Inferior parietal cortex (tissue), 1 donor: ENCODE measurements around the gene CHSY3.

ENCODE experiments used
- DNase-seq: peaks from one replicate; pipeline ENCODE4 v3.0.0-alpha.2; 2016; ENCODE audit errors: extremely low spot score

Gene CHSY3

GRCh38 chr5:129945774-129946270, 41.6 kb downstream of the CHSY3 start:
- no peak for DNase-seq

DNA sequence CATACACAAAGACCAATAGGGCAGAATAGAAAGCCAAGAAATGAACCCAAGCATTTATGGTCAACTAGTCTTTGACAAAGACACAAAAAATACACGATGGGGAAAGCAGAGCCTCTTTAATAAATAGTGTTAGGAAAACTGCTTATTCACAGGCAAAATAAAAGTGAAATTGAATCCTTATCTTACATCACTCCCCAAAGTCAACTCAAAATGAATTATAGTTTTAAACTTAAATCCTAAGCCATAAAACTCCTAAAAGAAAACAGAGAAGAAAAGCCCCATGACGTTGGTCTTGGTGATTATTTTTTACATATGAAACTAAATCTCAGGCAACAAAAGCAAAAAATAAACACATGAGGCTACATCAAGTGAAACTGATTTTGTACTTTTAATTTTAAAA, 46.8 kb downstream of the CHSY3 start:
- no peak for DNase-seq

DNA sequence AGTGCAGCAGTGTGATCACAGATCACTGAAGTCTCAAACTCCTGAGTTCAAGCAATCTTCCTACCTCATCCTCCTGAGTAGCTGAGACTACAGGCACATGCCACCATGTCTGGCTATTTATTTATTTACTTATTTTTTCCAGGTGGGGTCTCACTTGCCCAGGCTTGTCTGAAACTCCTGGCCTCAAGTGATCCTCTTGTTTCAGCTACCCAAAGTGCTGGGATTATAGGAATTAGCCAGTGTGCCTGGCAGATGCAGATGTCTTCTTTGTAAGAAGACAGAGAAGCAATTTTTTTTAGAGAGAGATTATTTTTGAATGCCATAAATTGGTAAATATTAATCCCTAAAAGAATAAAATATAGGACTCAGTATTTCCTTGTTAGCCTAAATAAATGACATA, 54.3 kb downstream of the CHSY3 start:
- no peak for DNase-seq

GRCh38 chr5:129960831-129961230, 56.6 kb downstream of the CHSY3 start:
- no peak for DNase-seq

GRCh38 chr5:129962506-129962905, 58.2 kb downstream of the CHSY3 start:
- no peak for DNase-seq

GRCh38 chr5:129963359-129963758, 59.1 kb downstream of the CHSY3 start:
- DNase-seq, result peak; percentile 67

GRCh38 chr5:129966071-129966470, 61.8 kb downstream of the CHSY3 start:
- DNase-seq, result no peak

DNA sequence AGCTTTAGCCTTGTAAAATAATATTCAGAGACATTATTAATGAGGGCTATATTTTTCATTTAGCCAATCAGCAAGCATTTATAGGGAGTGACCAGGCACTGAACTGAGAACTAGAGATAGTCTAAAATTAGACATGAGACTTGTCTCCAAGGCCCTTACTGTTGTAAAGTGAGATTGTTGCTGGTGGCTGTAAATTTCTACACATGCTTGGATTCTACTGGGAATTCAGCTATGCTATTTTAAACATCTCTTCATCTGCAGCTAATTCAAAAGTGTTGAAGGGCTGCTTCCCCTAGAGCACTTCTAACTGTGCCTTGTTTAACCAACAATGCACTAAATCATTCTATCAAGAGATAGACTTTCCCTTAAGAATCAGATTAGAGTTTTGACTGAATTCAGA, 67.4 kb downstream of the CHSY3 start:
- no peak for DNase-seq

- DNase-seq, result no peak
Measured at GRCh38 chr5:129972465-129973141, 68.3 kb downstream of the CHSY3 start.

DNA sequence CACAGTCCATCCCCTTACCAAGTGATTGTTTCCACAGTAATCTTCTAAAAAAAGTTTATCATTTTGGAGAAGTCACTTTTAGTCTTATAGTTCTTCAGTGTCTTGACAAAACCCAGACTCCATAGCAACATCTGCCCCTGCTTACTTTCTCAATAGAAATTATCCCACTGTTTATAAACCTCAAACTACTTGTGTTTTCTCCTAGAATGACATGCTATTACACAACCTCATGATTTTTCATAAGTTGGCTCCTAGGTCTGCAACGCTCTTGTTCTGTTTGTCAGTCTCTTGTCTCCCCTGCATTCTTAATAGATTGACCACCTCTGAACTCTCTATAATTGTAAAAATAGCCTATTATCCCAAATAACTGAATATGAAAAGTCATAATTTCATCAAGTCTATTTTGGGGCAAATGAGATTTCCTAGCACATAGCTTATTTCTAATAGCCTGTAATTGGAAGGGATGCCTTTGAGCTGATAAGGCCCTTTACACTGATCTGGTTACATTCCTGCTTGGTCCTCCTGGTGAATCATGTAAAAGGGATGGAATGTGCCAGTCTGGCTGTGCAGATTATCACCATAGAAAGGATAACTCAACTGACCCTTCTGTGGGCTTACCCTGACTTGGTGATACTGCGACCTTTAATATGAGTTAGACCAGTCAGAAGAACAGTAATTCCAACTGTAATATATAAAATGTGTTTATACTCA, 69.6 kb downstream of the CHSY3 start:
- no peak for DNase-seq

GRCh38 chr5:129977810-129978209, 73.5 kb downstream of the CHSY3 start:
- DNase-seq, result no peak

DNA sequence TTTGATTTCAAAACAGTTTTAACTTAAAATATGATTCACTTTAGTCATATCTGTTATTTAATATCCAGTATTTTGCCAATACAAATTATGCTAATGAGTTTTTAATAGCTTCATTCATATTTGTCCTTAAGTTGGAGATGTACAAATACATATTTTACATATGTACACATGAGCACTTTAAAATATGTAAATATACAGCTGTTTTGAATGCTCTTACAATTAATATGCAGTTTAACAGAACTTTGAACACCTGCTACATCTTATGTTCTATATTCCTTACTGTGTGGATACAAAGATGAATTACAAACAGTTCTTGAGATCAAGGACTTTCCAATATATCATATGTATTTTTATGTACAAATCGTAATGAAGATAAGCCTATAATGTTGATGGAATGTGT, 74.0 kb downstream of the CHSY3 start:
- DNase-seq, result no peak

GRCh38 chr5:129988453-129988852, 84.2 kb downstream of the CHSY3 start:
- DNase-seq, result no peak

DNA sequence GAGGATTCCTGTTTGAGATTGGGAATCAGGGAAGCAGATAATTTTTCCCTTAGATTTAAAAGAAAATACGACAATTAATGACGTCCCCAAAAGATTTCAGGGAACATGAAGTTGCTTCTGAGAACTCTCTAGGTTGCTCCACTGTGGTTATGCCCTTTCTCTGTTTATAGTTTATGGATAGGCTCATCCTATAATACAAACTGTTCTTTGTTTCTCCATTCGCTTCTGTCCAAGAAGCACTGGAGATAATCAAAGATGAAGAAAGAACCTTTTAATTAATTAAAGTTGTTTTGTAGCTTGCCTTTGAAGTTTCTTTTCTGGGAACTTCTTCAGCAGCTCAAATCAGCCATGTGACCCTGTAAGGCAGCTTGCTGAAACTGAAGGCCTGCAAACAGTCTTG, 87.5 kb downstream of the CHSY3 start:
- DNase-seq, result no peak

DNA sequence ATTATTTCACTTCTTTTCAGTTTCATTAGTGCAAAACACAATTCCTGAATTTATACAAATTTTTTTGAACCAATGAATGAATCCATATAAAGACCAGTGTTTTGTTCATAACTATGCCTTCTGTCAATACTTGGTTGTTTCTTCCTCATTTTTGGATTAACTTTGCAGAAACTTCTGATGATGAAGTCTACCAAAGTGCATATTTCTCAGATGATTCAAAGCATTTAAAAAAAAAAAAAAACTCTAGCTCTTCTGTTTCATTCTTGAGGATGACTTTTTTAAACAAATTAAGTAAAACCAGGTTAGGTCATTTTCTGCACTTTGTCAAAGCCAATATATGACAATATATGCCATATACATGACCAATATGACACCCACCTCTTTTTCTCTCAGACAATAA, 92.6 kb downstream of the CHSY3 start:
- no peak for DNase-seq

DNA sequence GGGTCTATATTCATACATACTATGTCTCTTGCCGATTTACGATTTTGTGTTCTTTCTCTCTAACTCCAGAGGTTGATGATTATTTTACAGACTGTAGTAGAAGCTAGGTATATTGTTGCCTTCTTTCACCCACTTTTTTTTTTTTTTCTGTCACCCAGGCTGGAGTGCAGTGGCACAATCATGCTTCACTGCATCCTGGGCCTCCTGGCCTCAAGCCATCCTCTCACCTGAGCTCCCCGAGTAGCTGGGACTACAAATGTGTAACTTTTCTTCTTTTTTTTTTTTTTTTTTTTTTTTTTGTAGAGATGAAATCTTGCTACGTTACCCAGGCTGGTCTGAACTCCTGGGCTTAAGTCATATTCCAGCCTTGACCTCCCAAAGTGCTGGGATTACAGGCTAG, 96.2 kb downstream of the CHSY3 start:
- DNase-seq, result no peak

DNA sequence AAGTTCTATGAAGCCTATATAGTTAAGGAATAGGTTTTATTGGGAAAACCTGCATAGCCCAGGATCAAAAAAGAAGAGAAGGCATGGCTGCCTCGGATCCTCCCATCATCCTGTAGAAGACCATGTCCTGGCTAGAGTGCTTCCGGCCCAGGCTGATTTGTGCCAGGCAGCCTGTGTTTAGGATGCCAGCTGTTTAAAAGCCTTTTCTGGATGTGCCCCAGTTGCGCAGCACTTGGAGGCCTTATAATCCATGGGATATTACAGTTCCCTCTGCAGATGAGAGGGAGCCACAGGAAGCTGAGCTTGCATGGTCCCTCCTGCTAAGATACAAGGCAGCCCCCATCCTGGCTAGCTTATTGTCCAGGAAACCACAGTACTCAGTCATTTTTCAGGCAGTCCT, 97.9 kb downstream of the CHSY3 start:
- no peak for DNase-seq

DNA sequence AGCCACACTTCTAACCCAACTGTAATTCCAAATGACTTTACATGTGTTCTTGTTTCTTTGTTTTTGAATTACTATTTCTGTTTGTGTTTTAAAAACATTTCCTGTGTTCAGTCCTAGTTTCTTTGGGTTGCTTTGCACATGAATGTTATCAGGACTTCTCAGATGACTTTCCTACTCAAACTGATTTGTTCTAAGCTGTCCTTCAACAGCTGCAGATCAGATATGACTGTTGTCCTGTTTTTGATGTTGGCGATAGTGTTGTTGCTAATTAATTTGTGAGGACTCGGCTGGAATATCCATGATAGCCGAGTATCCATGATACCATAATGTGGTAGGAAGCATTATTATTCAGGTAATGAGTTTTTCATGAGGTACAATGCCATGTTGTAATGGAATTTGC, 98.6 kb downstream of the CHSY3 start:
- DNase-seq, result no peak

DNA sequence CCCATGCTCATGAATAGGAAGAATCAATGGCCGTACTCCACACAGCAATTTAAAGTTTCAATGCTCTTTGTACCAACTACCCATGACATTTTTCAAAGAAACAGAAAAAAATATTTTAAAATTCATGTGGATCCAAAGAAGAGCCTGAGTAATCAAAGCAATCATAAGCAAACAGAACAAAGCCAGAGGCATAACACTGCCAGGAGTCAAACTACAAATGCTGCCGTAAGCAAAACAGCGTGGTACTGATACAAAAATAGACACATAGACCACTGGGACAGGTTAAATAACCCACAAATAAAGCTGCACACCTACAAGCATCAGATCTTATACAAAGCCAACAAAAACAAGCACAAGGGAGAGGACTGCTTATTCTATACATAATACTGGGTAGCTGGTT, 107.7 kb downstream of the CHSY3 start:
- no peak for DNase-seq

GRCh38 chr5:130017173-130017572, 112.9 kb downstream of the CHSY3 start:
- no peak for DNase-seq

DNA sequence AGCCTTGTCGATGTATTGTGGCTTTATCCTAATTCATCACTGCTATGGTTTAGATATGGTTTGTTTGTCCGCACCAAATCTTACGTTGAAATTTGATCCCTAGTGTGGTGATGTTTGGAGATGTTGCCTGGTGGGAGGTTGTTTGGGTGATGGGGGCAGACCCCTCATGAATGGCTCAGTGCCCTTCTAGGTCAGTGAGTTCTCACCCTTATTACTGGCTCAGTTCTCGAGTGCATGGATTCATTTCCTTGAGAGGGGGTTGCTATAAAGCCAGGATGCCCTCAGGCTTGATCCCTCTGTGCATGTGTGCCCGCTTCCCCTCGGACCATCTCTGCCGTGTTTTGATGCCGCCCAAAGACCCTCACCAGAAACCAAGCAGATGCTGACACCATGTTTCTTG, 114.4 kb downstream of the CHSY3 start:
- no peak for DNase-seq

GRCh38 chr5:130021000-130021399, 116.7 kb downstream of the CHSY3 start:
- DNase-seq, result no peak

DNA sequence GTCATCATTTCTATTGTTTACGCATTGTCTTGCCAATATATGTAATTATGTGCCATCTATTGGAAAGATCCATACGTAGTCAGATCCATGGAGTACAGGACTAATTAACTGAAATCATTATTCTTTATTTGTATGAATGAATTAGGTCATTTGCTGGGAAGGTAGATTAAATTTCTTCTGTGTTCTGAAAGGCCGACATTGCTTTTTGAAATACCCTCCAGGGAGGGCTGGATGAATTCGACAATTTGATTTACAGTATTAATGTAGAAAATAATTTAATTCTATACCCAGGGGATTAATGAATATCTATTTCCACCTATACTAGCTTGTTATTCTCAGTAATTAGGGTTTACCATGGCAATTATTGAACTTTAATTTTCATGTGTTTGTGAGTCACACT, 117.6 kb downstream of the CHSY3 start:
- DNase-seq, result no peak

GRCh38 chr5:130023604-130024003, 119.3 kb downstream of the CHSY3 start:
- no peak for DNase-seq
